Osteocyte (in vitro differentiated cells): ENCODE data around the gene CYP27B1. TPM values are rescaled to one million over a fixed set of nuclear protein-coding genes. Genes with fewer than 3 reads are reported as not detected.

Experiments used
- DNase-seq: peaks from one replicate; pipeline ENCODE4 v3.0.0; 2021; ENCODE audit warnings: mixed read lengths; ENCODE audit not compliant: unreplicated experiment; ENCODE audit errors: extremely low spot score
- H3K27ac Mint-ChIP-seq: one replicate; pipeline ENCODE4 v1.8.0; 2021; ENCODE audit warnings: mild to moderate bottlenecking, mixed read lengths; ENCODE audit not compliant: unreplicated experiment
- H3K27me3 Mint-ChIP-seq: one replicate; pipeline ENCODE4 v1.8.0; 2021; ENCODE audit warnings: mixed read lengths; ENCODE audit not compliant: unreplicated experiment
- H3K36me3 Mint-ChIP-seq: one replicate; pipeline ENCODE4 v1.8.0; 2021; ENCODE audit warnings: mixed read lengths; ENCODE audit not compliant: unreplicated experiment
- H3K4me1 Mint-ChIP-seq: one replicate; pipeline ENCODE4 v1.8.0; 2021; ENCODE audit warnings: mixed read lengths; ENCODE audit not compliant: unreplicated experiment
- H3K4me3 Mint-ChIP-seq: one replicate; pipeline ENCODE4 v1.8.0; 2021; ENCODE audit warnings: mild to moderate bottlenecking, moderate library complexity, mixed read lengths; ENCODE audit not compliant: unreplicated experiment
- H3K9me3 Mint-ChIP-seq: one replicate; pipeline ENCODE4 v1.8.0; 2021; ENCODE audit warnings: mixed read lengths; ENCODE audit not compliant: unreplicated experiment
- CTCF ChIP-seq: fragments of 200-600 bp; sonication (generic); IDR thresholded peaks from 2 replicates; pipeline ENCODE4 v1.5.0; 2021; ENCODE audit warnings: antibody characterized with exemption, mild to moderate bottlenecking, moderate library complexity
- total RNA-seq: library from RNA; stranded (reverse); gene quantifications from 2 replicates; pipeline ENCODE4 v1.2.1, GENCODE V29; 2021

CYP27B1 gene
- total RNA-seq, 1 donor from 2014 or later, result 1.7 TPM

GRCh38 chr12:57757771-57758170, 9.1 kb downstream of the CYP27B1 start:
- Mint-ChIP-seq H3K9me3 (no peaks in the 10 kb centered on the region), H3K27ac (no peak overlapping the region), H3K4me3 (no peak overlapping the region), H3K4me1 (peaks cover 21% of the 10 kb centered on the region), H3K36me3 (peaks cover 11% of the 10 kb centered on the region), H3K27me3 (no peaks in the 10 kb centered on the region)
- no peak for DNase-seq
- TF ChIP-seq CTCF, result no peak

GRCh38 chr12:57756406-57757341, 10.2 kb downstream of the CYP27B1 start:
- DNase-seq, result no peak
- Mint-ChIP-seq H3K9me3 (no peaks in the 10 kb centered on the region), H3K27me3 (no peaks in the 10 kb centered on the region), H3K27ac (peak overlapping the region; percentile 61), H3K4me1 (peaks cover 27% of the 10 kb centered on the region), H3K36me3 (peaks cover 11% of the 10 kb centered on the region), H3K4me3 (peak overlapping the region; percentile 75)
- peak; percentile 77 for TF ChIP-seq CTCF

- Mint-ChIP-seq H3K9me3 (no peaks in the 10 kb centered on the region), H3K27ac (peak overlapping the region; percentile 48), H3K27me3 (no peaks in the 10 kb centered on the region), H3K4me3 (peak overlapping the region; percentile 75), H3K4me1 (peaks cover 36% of the 10 kb centered on the region), H3K36me3 (peaks cover 14% of the 10 kb centered on the region)
- no peak for TF ChIP-seq CTCF
- DNase-seq, result no peak
Observed at GRCh38 chr12:57755454-57756372, 11.2 kb downstream of the CYP27B1 start.

- no peak overlapping the region for H3K27ac Mint-ChIP-seq
- no peaks in the 10 kb centered on the region for H3K9me3 Mint-ChIP-seq
- no peak overlapping the region for H3K4me3 Mint-ChIP-seq
- H3K4me1 Mint-ChIP-seq, result peaks cover 41% of the 10 kb centered on the region
- peaks cover 20% of the 10 kb centered on the region for H3K36me3 Mint-ChIP-seq
- no peaks in the 10 kb centered on the region for H3K27me3 Mint-ChIP-seq
- no peak for TF ChIP-seq CTCF
- no peak for DNase-seq
Observed at GRCh38 chr12:57755194-57755453, 11.8 kb downstream of the CYP27B1 start.
